ENCODE measurements around the gene USP54. TPM values are rescaled to one million over a fixed set of nuclear protein-coding genes. Genes with fewer than 3 reads are reported as not detected.

Gene USP54
- polyA plus RNA-seq, 10 donors: 9.7 to 28.3 (median 15.8) TPM

DNA sequence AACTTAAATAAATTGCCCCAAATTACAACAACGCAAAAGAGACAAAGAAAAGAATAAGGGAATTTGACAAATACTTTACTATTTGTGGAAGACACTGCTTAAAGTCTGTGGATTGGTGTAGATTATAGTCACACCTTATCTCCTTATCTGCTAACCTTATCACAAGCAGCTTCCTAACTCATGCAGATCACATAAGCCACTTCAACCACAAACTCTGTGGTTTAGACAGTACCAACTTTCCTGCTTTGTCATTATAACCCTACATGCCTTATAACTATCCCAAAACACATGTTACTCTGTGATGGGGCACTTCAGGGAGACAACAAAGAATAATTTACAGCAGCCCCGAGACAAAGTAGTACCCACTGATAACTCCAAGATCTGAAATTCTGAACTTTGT, 53.9 kb downstream of the USP54 start:
- DNase-seq: no peak

DNA sequence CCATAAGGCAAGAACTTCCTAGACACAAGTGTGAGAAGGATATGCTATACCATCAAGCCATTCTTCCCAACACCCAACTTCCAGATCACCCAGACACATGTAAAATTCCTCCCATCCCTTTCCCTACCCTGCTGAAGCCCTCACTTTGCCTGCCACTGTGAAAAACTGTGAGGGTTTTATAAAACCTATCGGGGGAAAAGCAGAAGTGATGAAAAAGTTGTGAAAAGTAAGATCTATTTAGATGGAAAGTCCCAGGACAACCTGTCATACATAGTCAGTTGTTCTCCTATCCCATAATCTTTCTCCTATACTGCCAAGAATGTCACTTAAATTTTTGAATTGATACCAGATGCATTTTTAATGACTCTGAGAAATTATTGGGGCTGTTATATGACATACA, 56.3 kb downstream of the USP54 start:
- DNase-seq: no peak

DNA sequence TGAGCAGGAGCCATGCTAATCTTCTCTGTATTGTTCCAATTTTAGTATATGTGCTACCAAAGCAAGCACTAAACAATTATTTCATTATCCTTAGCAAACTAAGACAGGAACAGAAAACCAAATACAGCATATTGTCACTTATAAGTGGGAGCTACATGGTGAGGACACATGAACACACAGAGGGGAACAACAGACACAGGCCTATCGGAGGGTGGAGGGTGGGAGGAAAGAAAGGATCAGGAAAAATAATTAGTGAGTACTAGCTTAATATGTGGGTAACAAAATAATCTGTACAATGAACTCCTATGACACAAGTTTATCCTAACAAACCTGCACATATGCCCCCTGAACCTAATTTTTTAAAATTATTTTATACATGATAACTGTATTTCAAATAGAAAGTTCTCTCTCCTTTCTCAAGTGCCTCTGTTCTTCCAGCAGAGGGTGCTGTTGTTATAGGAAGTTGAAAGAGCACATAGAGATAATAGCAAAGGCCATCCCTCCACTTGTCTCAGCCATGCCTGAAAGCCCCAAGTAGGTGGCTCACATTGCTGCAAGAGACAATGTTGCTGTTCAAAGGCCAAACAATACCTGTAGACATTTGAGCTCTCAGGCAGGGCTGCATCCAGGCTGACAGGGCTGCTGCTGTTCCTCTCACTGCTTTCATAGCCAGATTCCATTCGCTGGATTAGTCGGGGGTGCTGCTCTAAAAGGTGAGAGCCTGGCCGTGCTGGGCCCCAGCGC, 61.9 kb downstream of the USP54 start:
- DNase-seq: peak; percentile 65 to 81 (median 67)

DNA sequence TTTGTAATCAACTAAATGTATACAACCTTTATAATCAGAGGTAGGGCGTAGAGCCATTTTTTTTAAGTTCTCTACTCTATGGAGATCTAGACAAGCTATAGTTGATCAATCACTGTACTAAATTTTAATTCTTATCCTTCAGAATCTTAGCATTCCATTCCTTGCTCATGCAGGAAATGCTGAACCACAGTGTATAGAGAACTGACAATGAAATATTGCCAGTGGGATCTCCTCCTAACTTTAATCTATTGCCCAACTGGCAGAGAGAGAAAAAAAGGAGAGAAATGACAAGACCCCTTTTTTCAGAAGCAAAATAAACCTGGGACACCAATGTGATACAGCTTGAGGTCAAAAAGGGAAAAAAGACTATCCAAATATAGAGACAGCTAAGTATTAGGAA, 68.9 kb downstream of the USP54 start:
- no peak for DNase-seq

DNA sequence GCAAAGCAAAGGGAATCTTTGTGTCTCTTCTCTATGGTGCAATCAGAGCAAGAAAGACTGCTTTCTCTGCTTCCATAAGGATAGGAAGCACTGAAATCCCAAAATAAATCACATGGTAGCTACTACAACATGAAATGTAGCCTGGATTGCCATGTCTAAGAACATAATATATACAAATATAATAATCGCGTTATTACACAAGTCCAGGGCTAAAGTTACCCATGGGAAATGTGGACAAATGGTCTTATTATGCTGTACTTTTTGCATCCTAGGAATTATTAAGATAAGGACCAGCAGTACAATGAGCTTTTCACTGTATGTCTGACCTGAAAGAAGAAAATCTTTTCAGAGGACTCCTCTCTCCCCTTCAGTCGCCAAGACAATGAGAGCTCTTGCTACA, 71.8 kb downstream of the USP54 start:
- no peak for DNase-seq

DNA sequence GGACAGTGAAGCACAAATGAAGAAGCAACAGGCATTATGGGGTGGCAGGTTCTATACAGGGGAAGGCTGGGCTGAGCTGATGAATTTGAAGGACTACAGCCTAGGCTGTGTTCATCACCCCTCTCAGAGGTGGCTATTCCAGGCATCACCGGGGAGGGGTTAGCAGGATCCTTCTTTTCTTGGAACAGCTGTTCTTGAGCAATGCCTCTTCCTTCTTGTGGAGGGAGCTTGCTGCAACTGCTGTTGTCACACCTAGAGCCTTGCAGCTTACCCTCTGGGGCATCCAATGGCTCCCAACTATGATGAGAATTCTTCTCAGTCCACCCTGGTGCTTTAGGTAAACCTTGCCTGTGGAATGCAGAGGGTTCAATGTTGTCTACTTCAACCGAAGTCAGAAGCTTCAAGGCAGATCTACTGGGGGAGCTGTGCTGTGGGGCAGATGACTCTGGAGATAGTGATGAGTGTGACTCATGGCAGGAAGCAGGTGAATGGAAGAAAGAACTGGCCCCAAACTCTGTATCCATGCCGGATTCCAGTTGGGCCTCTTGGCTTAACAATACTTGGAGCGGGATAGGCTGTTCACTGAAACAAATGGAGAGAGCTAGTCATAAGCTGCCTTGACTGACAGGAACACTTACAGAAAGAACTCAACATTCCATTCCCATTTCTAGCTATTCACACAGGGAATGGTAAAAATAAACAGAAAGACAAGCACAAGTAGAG, 73.8 kb downstream of the USP54 start:
- DNase-seq: no peak

DNA sequence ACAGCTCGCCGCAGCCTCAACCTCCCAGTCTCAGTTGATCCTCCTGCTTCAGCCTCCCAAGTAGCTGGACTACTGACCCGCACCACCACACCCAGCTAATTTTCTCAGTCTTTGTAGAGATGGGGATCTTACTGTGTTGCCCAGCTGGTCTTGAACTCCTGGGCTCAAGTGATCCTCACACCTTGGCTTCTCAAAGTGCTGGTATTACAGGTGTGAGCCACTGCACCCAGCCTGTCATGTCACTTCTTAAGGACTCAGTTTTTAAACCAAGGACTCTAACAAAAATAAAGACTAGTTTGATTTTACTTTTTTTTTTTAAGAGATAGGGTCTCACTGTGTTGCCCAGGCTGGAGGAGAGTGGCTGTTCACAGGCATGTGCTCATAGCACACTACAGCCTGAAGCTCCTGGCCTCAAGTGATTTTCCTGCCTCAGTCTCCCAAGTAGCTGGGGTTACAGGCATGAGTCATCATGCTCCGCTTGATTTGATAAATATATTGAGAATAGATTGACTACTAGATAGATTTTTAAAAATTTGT, 78.9 kb downstream of the USP54 start:
- DNase-seq: no peak

DNA sequence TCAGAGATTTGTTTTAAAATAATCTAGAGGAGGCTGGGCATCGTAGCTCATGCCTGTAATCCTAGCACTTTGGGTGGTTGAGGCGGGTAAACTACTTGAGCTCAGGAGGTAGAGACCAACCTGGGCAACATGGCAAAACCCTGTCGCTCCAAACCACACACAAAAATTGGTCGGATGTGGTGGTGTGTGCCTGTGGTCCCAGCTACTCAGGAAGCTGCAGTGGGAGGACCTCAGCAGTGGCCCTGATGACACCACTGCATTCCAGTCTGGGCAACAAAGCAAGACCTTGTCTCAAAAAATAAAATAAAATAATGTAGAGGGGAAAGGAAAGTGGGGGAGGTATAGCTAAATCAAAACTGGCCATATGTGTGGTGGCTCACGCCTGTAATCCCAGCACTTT, 81.4 kb downstream of the USP54 start:
- DNase-seq: no peak

DNA sequence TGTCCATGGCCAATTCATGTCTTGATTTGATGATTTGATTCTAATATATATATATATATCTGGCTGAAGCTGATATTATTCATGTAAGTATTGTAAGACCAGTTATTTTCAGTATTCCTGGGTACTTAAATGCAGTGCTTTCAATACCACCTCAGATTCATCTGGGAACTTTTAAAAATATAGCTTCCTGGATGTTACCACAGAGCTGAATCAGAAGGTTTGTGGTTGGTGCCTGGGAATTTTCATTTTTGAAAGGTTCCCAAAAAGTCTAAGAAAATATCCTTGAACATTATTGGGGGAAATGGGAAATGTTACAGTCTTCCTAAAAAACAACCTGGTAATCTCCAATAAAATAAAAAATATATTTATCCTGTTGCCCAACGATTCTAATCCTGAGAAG, 84.7 kb downstream of the USP54 start:
- DNase-seq: no peak

DNA sequence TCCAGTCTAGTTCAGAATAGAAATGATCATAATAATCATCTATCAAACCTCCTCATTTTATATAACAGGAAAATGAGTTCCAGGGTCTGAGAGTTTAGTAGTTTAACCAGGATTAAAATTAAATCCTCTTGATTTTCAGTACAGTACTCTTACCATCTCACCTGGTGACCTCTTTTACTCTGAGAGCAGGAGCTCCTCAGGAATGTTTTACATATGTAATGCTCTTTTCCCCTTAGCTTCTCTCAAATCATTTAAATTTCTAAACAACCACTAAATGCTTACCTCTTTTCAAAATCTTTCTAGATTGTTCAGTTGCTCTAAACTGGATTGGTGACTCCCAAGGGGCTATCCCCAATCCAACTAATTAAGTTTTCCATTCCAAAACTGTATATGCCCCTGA, 85.1 kb downstream of the USP54 start:
- no peak for DNase-seq

DNA sequence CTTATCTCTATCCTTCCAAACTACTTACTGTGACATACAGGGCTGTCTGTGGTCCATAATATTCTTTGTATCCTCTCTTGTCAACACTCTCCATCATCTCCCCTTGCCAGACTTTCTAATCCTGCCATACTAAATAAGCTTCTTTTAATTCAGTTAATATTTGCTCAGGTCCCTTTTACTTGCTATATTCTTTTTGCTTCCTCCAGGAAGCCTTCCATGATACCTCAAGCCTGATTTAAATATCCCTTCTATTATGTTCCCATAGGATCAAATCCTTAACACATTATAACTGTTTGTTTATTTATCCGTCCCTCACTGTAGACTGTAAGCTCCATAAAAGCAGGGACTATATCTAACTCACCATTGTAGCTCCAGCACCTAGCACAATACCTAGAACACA, 88.1 kb downstream of the USP54 start:
- no peak for DNase-seq

DNA sequence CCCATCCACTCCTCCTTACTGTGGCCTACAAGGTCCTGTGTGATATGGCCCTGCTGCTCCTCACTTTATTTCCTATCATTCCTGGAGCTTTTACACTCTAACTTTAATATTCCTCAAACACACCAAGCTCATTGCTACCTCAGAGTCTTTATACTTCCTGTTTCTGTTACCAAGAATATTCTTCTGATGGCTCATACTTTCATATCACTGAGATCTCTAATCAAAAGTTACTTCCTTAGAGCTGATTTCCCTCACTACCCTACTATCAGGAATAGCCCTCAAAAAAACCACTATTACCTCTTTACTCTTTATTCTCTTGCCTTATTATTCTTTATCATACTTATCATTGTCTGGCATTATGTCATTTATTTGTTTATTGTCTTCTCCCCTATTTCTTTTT, 89.5 kb downstream of the USP54 start:
- DNase-seq: no peak

DNA sequence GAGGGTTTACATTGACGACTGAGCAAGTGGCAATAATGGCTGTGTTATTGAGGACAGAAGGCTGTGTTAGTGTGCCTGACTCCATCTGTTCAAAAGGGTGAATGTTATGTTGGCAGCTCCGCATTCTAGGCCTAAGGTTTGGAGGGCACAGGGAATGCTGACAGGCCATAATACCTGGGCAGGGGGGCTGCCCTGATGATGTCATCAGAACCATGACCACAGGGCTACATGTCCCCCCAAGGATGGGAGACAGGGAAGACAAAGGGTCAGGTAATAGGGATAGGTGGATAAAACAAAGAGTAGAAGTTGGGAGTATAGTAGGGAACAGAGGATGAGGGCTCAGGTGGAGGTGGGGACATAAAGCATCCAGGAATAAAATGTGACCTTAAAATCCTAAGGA, 93.5 kb downstream of the USP54 start:
- DNase-seq: no peak

DNA sequence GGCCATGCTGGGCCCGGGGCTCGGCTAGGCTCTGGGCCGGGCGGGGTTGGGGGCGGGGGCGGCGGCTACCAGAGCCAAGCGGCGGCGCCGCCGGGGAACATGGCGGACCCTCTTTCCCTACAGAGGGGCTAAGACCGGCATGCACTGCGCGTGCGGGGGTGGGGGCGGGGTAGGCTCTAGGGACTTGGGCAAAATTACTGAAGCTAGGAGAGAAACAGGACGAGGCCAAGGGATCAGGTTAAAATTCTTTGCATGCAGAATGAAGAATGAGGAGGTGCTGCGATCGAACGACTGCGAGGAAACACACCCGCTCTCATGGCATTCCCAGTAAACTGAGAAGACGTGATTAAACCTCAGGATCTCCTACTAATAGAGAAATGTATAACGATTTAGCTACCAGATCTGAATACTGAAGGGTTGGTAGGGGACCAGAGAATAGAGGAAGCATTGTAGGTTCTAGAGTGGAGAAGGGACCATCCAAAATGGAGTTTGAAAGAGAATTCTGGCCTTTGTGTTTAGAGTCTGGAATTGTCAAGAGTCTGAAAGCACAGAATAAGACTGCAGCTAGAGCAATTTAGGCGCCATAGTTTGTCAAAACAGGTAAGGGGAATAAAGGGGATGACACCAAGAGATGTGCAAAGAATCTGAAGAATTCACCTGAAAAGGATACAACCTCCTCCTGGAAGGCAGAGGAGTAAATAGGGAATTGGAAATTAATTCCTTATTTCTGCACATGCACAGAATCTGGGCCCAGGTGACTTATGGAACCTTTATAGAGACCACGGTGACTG, 95.1 kb downstream of the USP54 start, which contains the start of gene PPP3CB:
TSS of gene PPP3CB (minus strand) at position 141 of the 791 bp plus-strand sequence. CDS start at position 6, 135 bp downstream.
- peak; percentile 97 to 98 (median 97) for DNase-seq

DNA sequence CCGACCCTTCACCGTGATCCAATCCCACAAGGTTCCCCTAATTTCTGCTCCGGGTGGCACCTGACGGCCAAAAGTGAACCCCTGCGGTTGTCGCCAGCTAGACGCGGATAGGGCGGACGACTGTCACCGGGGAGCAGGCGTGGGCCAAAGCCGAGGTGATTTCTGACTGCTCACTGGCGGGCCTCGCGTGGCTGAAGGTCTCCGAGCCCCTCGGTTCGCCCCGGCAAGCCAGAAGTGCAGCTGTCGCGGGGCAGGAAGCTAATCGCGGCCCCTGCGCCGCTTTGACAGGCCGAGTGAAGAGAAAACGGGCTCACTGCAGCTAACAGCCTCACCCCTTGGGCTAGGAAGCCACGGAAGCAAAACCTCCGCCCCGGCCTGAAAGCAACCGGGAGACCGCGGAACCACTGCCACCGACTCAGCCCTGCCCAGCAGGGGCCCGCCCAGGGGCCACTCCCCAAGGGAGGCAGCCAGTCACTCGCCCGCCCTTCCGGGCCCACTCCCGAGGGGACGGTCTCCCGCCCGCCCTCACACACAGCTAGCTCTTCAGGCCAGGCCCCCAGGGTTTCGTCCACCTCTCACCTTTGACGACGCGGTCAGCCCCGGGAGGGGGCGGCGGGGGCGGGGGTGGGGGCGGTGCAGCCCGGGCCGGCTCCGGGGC, 95.8 kb downstream of the USP54 start:
- DNase-seq: peak; percentile 78 to 90 (median 81)

DNA sequence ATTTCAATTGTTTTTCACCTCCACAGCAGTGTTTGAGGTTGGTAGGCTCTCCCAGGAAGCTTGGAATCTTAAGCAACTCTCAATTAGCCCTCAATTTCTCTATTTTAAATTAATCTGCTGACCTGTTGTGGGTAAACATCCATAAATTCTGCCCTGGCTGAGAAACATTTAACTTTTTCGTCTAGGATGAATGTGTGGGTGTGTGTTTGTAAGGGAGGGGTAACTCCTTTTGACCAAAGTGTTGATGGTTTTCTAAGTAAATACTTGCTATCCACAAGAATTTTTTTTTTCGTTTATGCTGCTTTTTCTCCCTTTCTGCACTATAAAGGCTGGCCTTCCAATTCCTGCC, 96.3 kb downstream of the USP54 start:
- no peak for DNase-seq

DNA sequence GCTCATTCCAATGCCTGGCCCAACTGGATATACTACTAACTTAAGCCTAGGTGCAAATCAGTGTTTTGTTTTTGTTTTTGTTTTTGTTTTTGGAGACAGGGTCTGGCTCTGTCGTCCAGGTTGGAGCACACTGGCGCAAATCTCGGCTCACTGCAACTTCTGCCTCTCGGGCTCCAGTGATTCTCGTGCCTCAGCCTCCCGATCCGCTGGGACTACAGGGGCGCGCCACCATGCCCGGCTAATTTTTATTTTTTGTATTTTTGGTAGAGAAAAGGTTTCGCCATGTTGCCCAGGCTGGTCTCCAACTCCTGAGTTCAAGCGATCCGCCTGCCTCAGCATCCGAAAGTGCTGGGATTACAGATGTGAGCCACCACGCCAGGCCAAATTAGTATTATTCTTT, 96.9 kb downstream of the USP54 start:
- DNase-seq: no peak

DNA sequence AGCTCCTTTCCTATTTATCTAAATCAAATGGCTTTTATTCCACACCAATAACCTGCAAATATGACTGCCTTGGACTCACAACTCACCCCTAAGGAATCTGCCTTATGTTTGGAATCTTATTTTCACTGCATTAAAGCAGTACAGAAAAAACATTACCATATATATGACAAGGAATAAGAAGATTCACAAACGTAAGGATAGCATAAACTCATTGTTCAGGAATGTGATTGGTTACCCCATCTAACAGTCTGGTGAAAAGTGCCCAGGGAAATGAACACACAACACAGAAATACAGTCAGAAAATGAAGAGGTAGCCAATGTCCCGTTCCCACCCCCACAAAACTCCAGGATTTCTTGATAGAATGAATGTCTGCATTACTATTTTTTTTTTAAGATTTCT, 97.4 kb downstream of the USP54 start:
- DNase-seq: peak in 1 of 3 donors; percentile 84

DNA sequence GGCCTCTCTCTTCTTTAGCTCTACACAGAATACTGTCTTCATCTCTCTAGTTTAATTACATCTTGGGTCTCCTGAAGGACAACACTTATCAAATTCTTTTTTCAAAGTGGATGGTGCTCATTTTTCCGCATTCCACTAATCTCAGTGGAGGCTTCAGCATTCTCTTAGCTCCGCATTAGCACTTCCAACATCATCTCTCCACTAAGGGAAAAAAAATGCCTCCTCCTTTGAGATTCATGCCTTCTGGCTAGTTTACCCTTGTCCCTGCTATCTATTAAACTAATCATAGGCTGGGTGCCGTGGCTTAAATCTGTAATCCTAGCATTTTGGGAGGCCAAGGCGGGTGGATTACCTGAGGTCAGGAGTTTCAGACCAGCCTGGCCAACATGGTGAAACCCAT, 104.5 kb downstream of the USP54 start:
- DNase-seq: no peak

DNA sequence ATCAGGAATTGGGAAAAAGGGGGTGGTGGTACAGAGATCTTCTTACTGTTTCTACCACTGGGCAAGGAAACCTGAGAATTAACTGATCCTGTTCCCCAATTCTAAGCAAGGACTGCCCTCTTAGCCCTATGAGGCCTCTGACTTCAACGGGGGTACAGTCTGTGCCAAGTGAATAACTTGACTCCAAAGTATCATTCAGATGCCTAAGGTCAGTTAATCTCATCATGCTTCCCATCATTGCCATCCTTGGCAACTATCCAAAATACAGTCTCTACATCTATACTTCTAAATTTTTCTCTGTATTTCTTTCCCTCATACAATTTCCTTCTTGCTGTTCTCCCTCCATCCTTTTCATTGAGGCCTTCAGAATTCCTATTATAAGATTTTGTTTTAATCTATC, 105.8 kb downstream of the USP54 start:
- DNase-seq: peak in 1 of 3 donors; percentile 28

DNA sequence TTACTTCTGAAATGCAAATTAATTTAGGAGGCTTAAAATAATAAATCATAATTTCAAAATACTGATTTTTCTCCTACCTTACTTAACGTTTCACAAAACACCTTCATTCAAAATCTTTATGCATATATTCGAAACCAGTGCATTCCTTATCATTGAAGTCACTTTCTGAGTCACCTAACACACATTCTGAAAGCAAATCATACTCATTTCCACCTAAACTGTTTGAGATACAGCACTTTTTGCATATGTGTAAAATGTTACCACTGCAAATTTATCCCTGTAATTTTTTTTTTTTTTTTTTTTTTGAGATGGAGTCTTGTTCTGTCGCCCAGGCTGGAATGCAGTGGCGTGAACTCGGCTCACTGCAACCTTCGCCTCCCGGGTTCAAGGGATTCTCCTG, 111.0 kb downstream of the USP54 start:
- DNase-seq: peak in 1 of 3 donors; percentile 24

DNA sequence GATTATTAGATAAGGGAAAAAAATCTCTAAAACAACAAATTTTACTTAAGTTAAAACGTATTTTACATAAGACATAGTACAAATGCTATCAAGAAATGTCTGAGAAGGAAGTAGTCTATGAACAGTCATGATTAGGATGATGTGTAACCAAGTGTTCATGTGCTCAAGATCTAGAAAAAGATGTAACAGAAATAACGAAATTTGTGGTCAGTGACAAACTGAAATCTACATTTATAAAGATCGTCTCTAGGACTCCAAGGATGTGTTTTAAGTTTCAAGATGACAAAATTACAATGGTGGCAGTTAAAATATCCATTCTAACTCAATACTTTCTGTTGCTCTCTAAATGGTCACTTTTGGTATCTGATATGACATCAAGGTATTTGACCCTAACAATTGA, 112.5 kb downstream of the USP54 start:
- no peak for DNase-seq
